Ishikawa (cell line): ENCODE measurements around the gene DNAJC6.

ENCODE experiments used
- CEBPB ChIP-seq: IDR thresholded peaks from 2 replicates; pipeline ENCODE4 v1.6.1; 2012
- CREB1 ChIP-seq: IDR thresholded peaks from 2 replicates; pipeline ENCODE4 v1.6.1; 2012; ENCODE audit warnings: low read depth
- EGR1 ChIP-seq: IDR thresholded peaks from 2 replicates; pipeline ENCODE4 v1.6.1; 2012
- EP300 ChIP-seq: IDR thresholded peaks from 2 replicates; pipeline ENCODE4 v1.6.1; 2012; ENCODE audit warnings: borderline replicate concordance
- FOXM1 ChIP-seq: IDR thresholded peaks from 2 replicates; pipeline ENCODE4 v1.6.1; 2012; ENCODE audit warnings: low read depth, borderline replicate concordance
- MAX ChIP-seq: IDR thresholded peaks from 2 replicates; pipeline ENCODE4 v1.6.1; 2012
- NFIC ChIP-seq: IDR thresholded peaks from 2 replicates; pipeline ENCODE4 v1.6.1; 2012
- RAD21 ChIP-seq: IDR thresholded peaks from 2 replicates; pipeline ENCODE4 v1.6.1; 2012; ENCODE audit warnings: low read depth
- REST ChIP-seq: IDR thresholded peaks from 2 replicates; pipeline ENCODE4 v1.6.1; 2012; ENCODE audit warnings: low read depth, mild to moderate bottlenecking
- TAF1 ChIP-seq: IDR thresholded peaks from 2 replicates; pipeline ENCODE4 v1.6.1; 2012; ENCODE audit warnings: low read depth, mild to moderate bottlenecking
- TCF12 ChIP-seq: IDR thresholded peaks from 2 replicates; pipeline ENCODE4 v1.6.1; 2012; ENCODE audit warnings: low read depth
- TEAD4 ChIP-seq: IDR thresholded peaks from 2 replicates; pipeline ENCODE4 v1.6.1; 2012
- USF1 ChIP-seq: IDR thresholded peaks from 2 replicates; pipeline ENCODE4 v1.6.1; 2012
- YY1 ChIP-seq: IDR thresholded peaks from 2 replicates; pipeline ENCODE4 v1.6.1; 2012; ENCODE audit warnings: low read depth
- ZBTB7A ChIP-seq: IDR thresholded peaks from 2 replicates; pipeline ENCODE4 v1.6.1; 2012; ENCODE audit warnings: low read depth

Gene DNAJC6

GRCh38 chr1:65393347-65393746, 84.0 kb downstream of the DNAJC6 start:
- TF ChIP-seq ZBTB7A (no peak), TAF1 (no peak), NFIC (no peak), REST (no peak), YY1 (no peak), TEAD4 (no peak), USF1 (no peak), TCF12 (no peak), FOXM1 (no peak), CEBPB (no peak)

GRCh38 chr1:65393928-65394327, 84.6 kb downstream of the DNAJC6 start:
- TF ChIP-seq TEAD4 (no peak), USF1 (no peak), FOXM1 (no peak), TAF1 (no peak), REST (no peak), EP300 (no peak), RAD21 (no peak), EGR1 (no peak), NFIC (no peak), TCF12 (no peak), CREB1 (no peak), YY1 (no peak), ZBTB7A (no peak), CEBPB (no peak), MAX (no peak)

- TF ChIP-seq TAF1 (no peak), ZBTB7A (no peak), MAX (no peak), REST (no peak), RAD21 (no peak), NFIC (no peak), YY1 (no peak), FOXM1 (no peak), CREB1 (no peak), CEBPB (no peak), TCF12 (no peak), USF1 (no peak), EP300 (no peak), TEAD4 (no peak)
These were observed 86.7 kb downstream of the DNAJC6 start for GRCh38 chr1:65395887-65396612.

- no peak for TF ChIP-seq ZBTB7A
- TF ChIP-seq NFIC = no peak
- no peak for TF ChIP-seq USF1
- no peak for TF ChIP-seq RAD21
These were observed 88.7 kb downstream of the DNAJC6 start for GRCh38 chr1:65398083-65398482.
